ENCODE data around the gene KLC3.

GRCh38 chr19:45364696-45365095 lies 24.1 kb downstream of the KLC3 start:
- TF ChIP-seq CTCF (IDR thresholded peaks at IDR 0.05; ENCODE audit: borderline replicate concordance, extremely low read depth, low read length, poor library complexity, severe bottlenecking): no peak
- no peak for TF ChIP-seq EZH2 (IDR thresholded peaks at IDR 0.05; ENCODE audit: borderline replicate concordance, low read depth, low read length, severe bottlenecking)
